Common myeloid progenitor, CD34-positive (primary cell): ENCODE results near the gene EMP1.

Source experiments
- CTCF ChIA-PET: fragments of 350-600 bp; sonication (Branson Sonifier 250); formaldehyde crosslinking; loops from one replicate; lab custom pipeline; 2021; ENCODE audit warnings: antibody characterized with exemption; lab: Charles Lee
- POLR2A ChIA-PET: fragments of 350-600 bp; sonication (Branson Sonifier 250); formaldehyde crosslinking; loops from one replicate; lab custom pipeline; 2021; ENCODE audit warnings: antibody characterized with exemption; lab: Charles Lee
- DNase-seq, 3 donors: peaks; one replicate each; pipeline versions ENCODE4 v3.0.0 to v3.0.0-alpha.2; 2013
- H3K27ac ChIP-seq, 2 experiments: 1 replicate in 1 of 2; 2 replicates in 1 of 2; pipeline ENCODE4 v1.7.0; 2013; ENCODE audit warnings: inconsistent platforms in 2 of 2, low read length in 2 of 2, mild to moderate bottlenecking in 2 of 2, low read depth in 1 of 2, moderate library complexity in 1 of 2; ENCODE audit not compliant: severe bottlenecking in 2 of 2, insufficient read depth in 1 of 2, poor library complexity in 1 of 2
- H3K27me3 ChIP-seq, 5 experiments: replicated peaks in 2 of 5; 1 replicate in 3 of 5; 2 replicates in 2 of 5; pipeline versions ENCODE4 v1.6.1 to v1.7.0; 2013; ENCODE audit warnings: low read length in 4 of 5, mild to moderate bottlenecking in 2 of 5, moderate library complexity in 2 of 5, inconsistent platforms in 1 of 5; ENCODE audit not compliant: insufficient read depth in 5 of 5, control insufficient read depth in 4 of 5
- H3K36me3 ChIP-seq, 4 experiments: 1 replicate in 2 of 4; 2 replicates in 2 of 4; pipeline versions ENCODE4 v1.6.1 to v1.7.0; 2013; ENCODE audit warnings: low read length in 3 of 4, control low read depth in 1 of 4, mild to moderate bottlenecking in 1 of 4; ENCODE audit not compliant: control insufficient read depth in 4 of 4, insufficient read depth in 4 of 4
- H3K4me1 ChIP-seq, 4 experiments: 1 replicate in 3 of 4; 2 replicates in 1 of 4; pipeline versions ENCODE4 v1.6.1 to v1.7.1; 2013; ENCODE audit warnings: low read length in 3 of 4, mild to moderate bottlenecking in 3 of 4, control low read depth in 1 of 4, inconsistent platforms in 1 of 4, moderate library complexity in 1 of 4; ENCODE audit not compliant: control insufficient read depth in 4 of 4, insufficient read depth in 4 of 4; ENCODE audit errors: control extremely low read depth in 1 of 4
- H3K4me3 ChIP-seq, 7 experiments: 1 replicate in 4 of 7; 2 replicates in 3 of 7; pipeline versions ENCODE4 v1.5.1 to v1.7.0; 2013; ENCODE audit warnings: mild to moderate bottlenecking in 7 of 7, low read length in 6 of 7, moderate library complexity in 6 of 7, inconsistent platforms in 2 of 7, low read depth in 2 of 7, control low read depth in 1 of 7; ENCODE audit not compliant: insufficient read depth in 4 of 7, control insufficient read depth in 1 of 7; ENCODE audit errors: extremely low read depth in 1 of 7
- H3K9me3 ChIP-seq, 5 experiments: 1 replicate in 4 of 5; 2 replicates in 1 of 5; pipeline versions ENCODE4 v1.6.1 to v1.7.1; 2013; ENCODE audit warnings: low read length in 4 of 5, mild to moderate bottlenecking in 2 of 5, inconsistent platforms in 1 of 5, low read depth in 1 of 5, moderate library complexity in 1 of 5; ENCODE audit not compliant: control insufficient read depth in 4 of 5, insufficient read depth in 2 of 5; ENCODE audit errors: control extremely low read depth in 1 of 5
- WGBS: methylation state at CpG from one replicate; pipeline ENCODE4 v1.1.5; 2013; ENCODE audit not compliant: insufficient coverage; 5-methylcytosine and 5-hydroxymethylcytosine counted together

The EMP1 gene

DNA sequence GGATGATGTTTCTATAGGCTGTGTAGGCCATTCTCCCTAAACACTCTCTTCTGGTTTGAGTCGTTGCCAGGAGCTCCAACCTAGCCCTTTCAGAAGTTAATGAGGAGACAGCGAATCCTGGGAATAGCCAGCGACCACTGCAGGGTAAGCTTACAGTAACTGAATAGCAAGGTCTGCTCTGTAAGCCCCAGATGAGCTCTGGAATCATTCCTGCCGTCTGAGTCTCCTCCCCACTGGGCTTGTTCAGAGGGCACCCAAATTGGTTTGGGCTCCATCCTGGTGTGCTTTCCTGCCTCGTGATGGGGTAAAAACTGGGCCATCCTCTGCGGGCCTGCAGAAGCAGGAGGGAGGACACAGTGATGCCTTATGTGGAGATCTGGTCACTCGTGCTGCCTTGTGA, 43.3 kb upstream of the EMP1 start:
- CTCF ChIA-PET = interaction anchor here (0.8 to 1.6 kb wide), 4 partner anchors 12 to 59 kb away, joined by 3 to 4 read pairs (median 3); no protein-coding TSS in a partner anchor
- Histone ChIP-seq H3K36me3 (no peaks in the 10 kb centered on the region), H3K4me1 (peaks cover 3 to 48% (median 30%) of the 10 kb centered on the region in 4 experiments), H3K9me3 (no peaks in the 10 kb centered on the region), H3K4me3 (no peak overlapping the region), H3K27ac (no peak overlapping the region), H3K27me3 (no peaks in the 10 kb centered on the region)
- WGBS = 91% methylated on average over 7 of the region's 7 CpGs
- POLR2A ChIA-PET = no interaction called here
- DNase-seq = no peak

DNA sequence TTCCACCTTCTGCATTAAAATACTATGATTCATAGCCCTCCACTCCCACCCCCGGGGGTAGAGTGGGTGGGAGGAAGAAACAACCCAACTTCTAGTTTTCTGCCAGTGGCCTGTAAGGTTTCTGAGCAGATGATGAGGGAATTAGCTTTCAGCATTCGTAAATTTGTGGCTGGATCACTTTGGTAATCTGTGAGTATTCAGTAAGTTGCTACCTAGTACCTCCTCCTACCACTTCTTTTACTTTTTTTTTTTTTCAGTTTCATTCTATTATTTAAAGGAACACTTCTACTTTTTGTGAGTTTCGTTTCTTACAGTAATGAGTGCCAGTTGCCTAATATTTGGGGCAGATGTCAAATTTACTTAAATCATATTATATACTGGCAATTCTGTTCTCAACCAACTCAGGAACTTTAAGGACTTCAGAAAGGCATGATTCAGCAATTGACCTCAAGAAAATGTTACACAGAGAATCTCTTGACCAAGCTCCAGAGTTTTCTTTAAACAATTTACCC, 42.4 kb upstream of the EMP1 start:
- Histone ChIP-seq H3K4me3 (peak overlapping the region in 1 of 7 experiments; percentile 0), H3K4me1 (peaks cover 0 to 39% (median 25%) of the 10 kb centered on the region in 4 experiments), H3K27ac (no peak overlapping the region), H3K27me3 (no peaks in the 10 kb centered on the region), H3K9me3 (no peaks in the 10 kb centered on the region), H3K36me3 (no peaks in the 10 kb centered on the region)
- POLR2A ChIA-PET = no interaction called here
- DNase-seq = peak in 2 of 3 donors; percentile 57 to 66
- WGBS = no CpG with 5 or more reads among the region's 3 CpGs
- CTCF ChIA-PET = interaction anchor here (1.4 kb wide), 1 partner anchor 52 kb away, joined by 3 read pairs; no protein-coding TSS in a partner anchor

DNA sequence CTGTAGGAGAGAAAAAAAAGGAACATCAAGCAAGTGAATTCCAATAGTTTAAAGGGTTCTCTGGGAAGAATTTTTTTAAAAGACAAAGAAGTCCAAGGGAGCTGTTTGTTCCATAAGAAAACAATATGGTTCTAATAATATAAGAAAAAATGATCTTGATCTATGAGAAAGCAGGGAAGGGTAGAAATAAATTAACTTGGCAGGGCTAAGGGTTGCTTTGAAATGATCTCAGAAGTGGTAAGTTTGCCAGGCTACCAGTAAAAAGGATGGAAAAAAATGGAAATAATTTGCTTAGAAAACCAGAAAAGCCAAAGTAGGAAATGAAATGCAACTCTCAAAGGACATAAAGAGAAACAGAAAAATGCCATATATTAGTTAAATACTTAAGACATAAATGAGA, 41.7 kb upstream of the EMP1 start:
- Histone ChIP-seq H3K27me3 (no peaks in the 10 kb centered on the region), H3K9me3 (no peaks in the 10 kb centered on the region), H3K27ac (no peak overlapping the region), H3K36me3 (no peaks in the 10 kb centered on the region), H3K4me3 (no peak overlapping the region), H3K4me1 (peaks cover 0 to 39% (median 24%) of the 10 kb centered on the region in 4 experiments)
- CTCF ChIA-PET = no interaction called here
- no peak for DNase-seq
- POLR2A ChIA-PET = no interaction called here

GRCh38 chr12:13156277-13156676, 40.2 kb upstream of the EMP1 start:
- CTCF ChIA-PET = interaction anchor here (1.7 kb wide), 2 partner anchors 9 to 23 kb away, joined by 6 to 7 read pairs; no protein-coding TSS in a partner anchor
- no CpG with 5 or more reads among the region's 2 CpGs for WGBS

DNA sequence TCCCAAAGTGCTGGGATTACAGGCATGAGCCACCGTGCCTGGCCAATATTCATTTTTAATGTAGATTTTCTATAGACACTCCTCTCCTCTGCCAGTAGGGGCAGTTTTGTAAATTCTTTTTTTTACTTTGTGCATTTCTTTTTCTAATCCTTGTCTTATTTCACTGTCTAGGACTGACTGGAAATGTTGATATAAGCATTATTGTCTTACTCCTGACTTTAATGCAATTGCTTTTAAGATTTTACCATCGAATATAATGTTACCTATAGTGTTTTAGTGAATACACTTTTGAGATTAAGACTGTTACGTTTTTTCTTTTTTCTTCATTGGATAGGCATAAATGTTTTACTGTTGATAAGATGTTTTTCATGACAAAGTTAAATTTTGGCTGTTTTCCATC, 35.4 kb upstream of the EMP1 start:
- 100% methylated on average over 1 of the region's 3 CpGs for WGBS
- Histone ChIP-seq H3K27me3 (no peaks in the 10 kb centered on the region), H3K4me1 (peaks cover 22 to 54% (median 38%) of the 10 kb centered on the region in 4 experiments), H3K9me3 (no peaks in the 10 kb centered on the region), H3K36me3 (no peaks in the 10 kb centered on the region), H3K27ac (no peak overlapping the region), H3K4me3 (no peak overlapping the region)
- CTCF ChIA-PET = interaction anchor here (0.9 to 2.1 kb wide), 6 partner anchors 10 to 61 kb away, joined by 3 to 7 read pairs (median 4); no protein-coding TSS in a partner anchor
- DNase-seq = no peak
- POLR2A ChIA-PET = no interaction called here

More at GRCh38 chr12:13156277-13156676, 40.2 kb upstream of the EMP1 start:
- H3K9me3 ChIP-seq = no peaks in the 10 kb centered on the region
- peak overlapping the region in 1 of 7 experiments; percentile 19 for H3K4me3 ChIP-seq
- H3K27me3 ChIP-seq = no peaks in the 10 kb centered on the region
- peak in 2 of 3 donors; percentile 63 to 80 for DNase-seq
- H3K4me1 ChIP-seq = peaks cover 0 to 39% (median 24%) of the 10 kb centered on the region in 4 experiments
- no peak overlapping the region for H3K27ac ChIP-seq
- POLR2A ChIA-PET = no interaction called here
- no peaks in the 10 kb centered on the region for H3K36me3 ChIP-seq

DNA sequence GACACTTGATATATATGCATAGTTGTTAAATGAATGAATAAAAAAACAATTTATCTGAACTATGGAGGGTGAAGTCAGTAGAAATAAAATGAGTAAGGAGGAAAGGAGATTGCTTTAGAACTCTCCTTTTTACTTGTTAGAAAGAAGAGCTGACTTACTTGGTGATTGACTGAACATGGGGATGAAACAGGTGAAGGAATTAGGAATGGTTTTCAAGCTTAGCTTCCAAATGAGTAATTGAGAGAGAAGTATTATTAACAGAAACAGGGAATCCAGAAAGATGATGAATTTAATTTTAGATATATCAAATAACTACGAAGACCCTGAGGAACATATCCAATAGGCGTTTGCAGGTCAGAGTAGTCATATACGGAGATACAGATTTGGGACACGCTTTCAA, 33.6 kb upstream of the EMP1 start:
- Histone ChIP-seq H3K36me3 (no peaks in the 10 kb centered on the region), H3K27me3 (no peaks in the 10 kb centered on the region), H3K4me3 (no peak overlapping the region), H3K27ac (no peak overlapping the region), H3K9me3 (peaks cover 0 to 2% (median 0%) of the 10 kb centered on the region in 5 experiments), H3K4me1 (peaks cover 28 to 53% (median 44%) of the 10 kb centered on the region in 4 experiments)
- CTCF ChIA-PET = interaction anchor here (0.9 to 1.9 kb wide), 4 partner anchors 11 to 63 kb away, joined by 3 to 5 read pairs (median 4); no protein-coding TSS in a partner anchor
- no CpG with 5 or more reads among the region's 4 CpGs for WGBS
- POLR2A ChIA-PET = no interaction called here
- no peak for DNase-seq

GRCh38 chr12:13163868-13164635, 32.5 kb upstream of the EMP1 start:
- Histone ChIP-seq H3K27me3 (no peaks in the 10 kb centered on the region), H3K27ac (peak overlapping the region in 1 of 2 experiments; percentile 69), H3K4me3 (no peak overlapping the region), H3K36me3 (no peaks in the 10 kb centered on the region), H3K9me3 (peaks cover 0 to 4% (median 0%) of the 10 kb centered on the region in 5 experiments), H3K4me1 (peaks cover 28 to 56% (median 47%) of the 10 kb centered on the region in 4 experiments)
- POLR2A ChIA-PET = interaction anchor here (0.7 kb wide), 1 partner anchor 1409 kb away, joined by 4 read pairs; no protein-coding TSS in a partner anchor
- WGBS = 93% methylated on average over 6 of the region's 8 CpGs
- DNase-seq = no peak
- CTCF ChIA-PET = interaction anchor here (1.9 kb wide), 1 partner anchor 64 kb away, joined by 4 read pairs; no protein-coding TSS in a partner anchor
